Measurements from ENCODE around the gene GIPR.

GIPR gene

GRCh38 chr19:45712699-45713067 is 44.7 kb downstream of the GIPR start:
- DNase-seq (ENCODE audit: low spot score), result no peak
- TF ChIP-seq, protein P1, sequence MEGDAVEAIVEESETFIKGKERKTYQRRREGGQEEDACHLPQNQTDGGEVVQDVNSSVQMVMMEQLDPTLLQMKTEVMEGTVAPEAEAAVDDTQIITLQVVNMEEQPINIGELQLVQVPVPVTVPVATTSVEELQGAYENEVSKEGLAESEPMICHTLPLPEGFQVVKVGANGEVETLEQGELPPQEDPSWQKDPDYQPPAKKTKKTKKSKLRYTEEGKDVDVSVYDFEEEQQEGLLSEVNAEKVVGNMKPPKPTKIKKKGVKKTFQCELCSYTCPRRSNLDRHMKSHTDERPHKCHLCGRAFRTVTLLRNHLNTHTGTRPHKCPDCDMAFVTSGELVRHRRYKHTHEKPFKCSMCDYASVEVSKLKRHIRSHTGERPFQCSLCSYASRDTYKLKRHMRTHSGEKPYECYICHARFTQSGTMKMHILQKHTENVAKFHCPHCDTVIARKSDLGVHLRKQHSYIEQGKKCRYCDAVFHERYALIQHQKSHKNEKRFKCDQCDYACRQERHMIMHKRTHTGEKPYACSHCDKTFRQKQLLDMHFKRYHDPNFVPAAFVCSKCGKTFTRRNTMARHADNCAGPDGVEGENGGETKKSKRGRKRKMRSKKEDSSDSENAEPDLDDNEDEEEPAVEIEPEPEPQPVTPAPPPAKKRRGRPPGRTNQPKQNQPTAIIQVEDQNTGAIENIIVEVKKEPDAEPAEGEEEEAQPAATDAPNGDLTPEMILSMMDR (conservative IDR thresholded peaks at IDR 0.05; ENCODE audit: low read depth), result no peak
- POLR2A ChIA-PET (ENCODE audit: low non-redundant PET), result no interaction called here
- peak overlapping the region; percentile 20; the same call in 1 of the 2 replicates for H3K27ac ChIP-seq
- CTCF ChIA-PET, result no interaction called here

DNA sequence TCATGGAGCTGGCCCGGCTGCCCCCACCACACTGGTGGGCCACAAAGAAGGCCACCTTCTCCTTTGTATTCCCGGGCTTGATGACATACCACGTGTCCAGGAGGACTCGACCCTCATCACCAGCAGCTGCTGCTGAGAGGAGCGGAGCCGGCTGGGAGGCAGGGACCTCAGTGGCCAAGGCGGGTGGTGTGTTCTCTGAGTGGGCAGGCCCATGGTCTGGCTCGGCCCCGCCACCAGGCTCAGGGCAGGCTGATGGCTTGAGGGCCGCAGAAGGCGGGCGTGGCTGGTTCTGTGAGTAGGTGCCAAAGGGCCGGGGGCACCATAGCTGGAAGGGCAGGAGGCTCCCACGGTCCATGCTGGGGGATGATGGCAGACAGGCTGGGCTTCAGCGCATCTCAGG is 45.1 kb downstream of the GIPR start:
- CTCF ChIA-PET, result interaction anchor here (0.7 kb wide), 1 partner anchor 72 kb away, joined by 5 read pairs; no protein-coding TSS in a partner anchor
- DNase-seq (ENCODE audit: low spot score), result no peak

GRCh38 chr19:45715139-45715538 is 47.1 kb downstream of the GIPR start:
- DNase-seq (ENCODE audit: low spot score), result no peak
- TF ChIP-seq, protein P1 (conservative IDR thresholded peaks at IDR 0.05; ENCODE audit: low read depth), result no peak
- H3K27ac ChIP-seq, result no peak overlapping the region
- CTCF ChIA-PET, result interaction anchor here (0.5 to 0.6 kb wide), 2 partner anchors 45 to 182 kb away, joined by 4 to 5 read pairs; no protein-coding TSS in a partner anchor
- POLR2A ChIA-PET (ENCODE audit: low non-redundant PET), result no interaction called here

More for the DNA sequence above, 45.1 kb downstream of the GIPR start:
- H3K27ac ChIP-seq, result peak overlapping the region; percentile 20; the same call in 1 of the 2 replicates
- POLR2A ChIA-PET (ENCODE audit: low non-redundant PET), result interaction anchor here (1.0 kb wide), 1 partner anchor 56 kb away, joined by 4 read pairs; the partner anchor contains the start of gene SIX5
- TF ChIP-seq, protein P1 (conservative IDR thresholded peaks at IDR 0.05; ENCODE audit: low read depth), result no peak

DNA sequence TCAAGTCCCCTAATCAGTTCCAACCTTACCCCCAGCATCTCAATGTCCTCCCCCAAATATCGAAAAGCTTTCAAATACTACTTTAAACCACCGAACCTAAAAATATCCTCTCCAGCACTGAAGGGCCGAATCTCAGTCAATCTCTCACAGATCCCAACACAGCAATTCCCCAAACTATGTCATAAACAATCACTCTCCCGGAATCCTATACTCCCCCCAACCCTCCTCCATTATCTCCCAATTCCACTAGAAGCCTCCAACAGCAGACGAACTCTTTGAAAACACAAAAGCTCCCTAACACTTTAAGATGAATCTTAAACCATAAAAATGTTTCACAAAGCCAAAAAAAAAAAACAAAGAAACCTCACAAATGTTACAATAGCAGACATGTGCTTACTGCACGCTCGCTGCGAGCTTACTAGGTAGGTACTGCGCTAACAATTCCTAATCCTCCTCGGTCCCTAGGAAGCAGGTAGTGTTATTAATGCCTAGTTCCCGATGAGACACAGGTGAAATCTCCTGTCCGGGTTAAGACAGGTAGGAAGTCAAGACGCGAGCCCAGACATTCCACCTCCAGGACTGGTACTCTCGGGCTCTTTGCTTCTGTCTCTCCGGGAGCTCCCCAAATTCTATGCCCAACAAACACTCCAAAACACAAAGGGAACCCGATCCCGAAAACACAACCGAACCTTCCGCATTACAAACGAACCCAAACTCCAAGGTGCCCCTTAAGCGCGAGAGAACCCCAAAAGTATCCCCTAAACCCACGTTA is 48.5 kb downstream of the GIPR start:
- TF ChIP-seq, protein P1 (conservative IDR thresholded peaks at IDR 0.05; ENCODE audit: low read depth), result no peak
- ChIA-PET CTCF (interaction anchor here (0.6 to 1.9 kb wide), 7 partner anchors 23 to 847 kb away, joined by 3 to 9 read pairs (median 4); partner anchors contain the start of genes IRF2BP1 and QPCTL), POLR2A (ENCODE audit: low non-redundant PET) (interaction anchor here (0.6 to 1.5 kb wide), 3 partner anchors 24 to 51 kb away, joined by 3 to 11 read pairs (median 3); partner anchors contain the start of gene QPCTL)
- peak; percentile 69 for DNase-seq (ENCODE audit: low spot score)
- peak overlapping the region; percentile 92 for H3K27ac ChIP-seq

GRCh38 chr19:45717131-45717982 is 49.3 kb downstream of the GIPR start:
- CTCF ChIA-PET, result interaction anchor here (0.5 to 1.9 kb wide), 11 partner anchors 11 to 847 kb away, joined by 3 to 9 read pairs (median 4); partner anchors contain the start of genes IRF2BP1, QPCTL and SNRPD2

More at GRCh38 chr19:45717131-45717982, 49.3 kb downstream of the GIPR start:
- peak overlapping the region; percentile 92 for H3K27ac ChIP-seq
- POLR2A ChIA-PET (ENCODE audit: low non-redundant PET), result interaction anchor here (0.6 to 1.5 kb wide), 5 partner anchors 25 to 278 kb away, joined by 3 to 11 read pairs (median 3); partner anchors contain the start of genes CCDC61, DMPK, QPCTL and SIX5
- TF ChIP-seq, protein P1 (conservative IDR thresholded peaks at IDR 0.05; ENCODE audit: low read depth), result no peak
- peak; percentile 98 for DNase-seq (ENCODE audit: low spot score)

All from RWPE1 (cell line).